ENCODE measurements around the gene IL36B.

The IL36B gene

GRCh38 chr2:113085542-113085941, 32.9 kb upstream of the IL36B start:
- no peak overlapping the region for H3K4me3 ChIP-seq (ENCODE audit: low read depth, low read length)

GRCh38 chr2:113084249-113085000, 31.8 kb upstream of the IL36B start:
- peaks cover 2% of the 10 kb centered on the region for H3K27me3 ChIP-seq (ENCODE audit: control insufficient read depth, insufficient read depth, low read length)
- no peak overlapping the region for H3K4me3 ChIP-seq (ENCODE audit: low read depth, low read length)
- H3K9ac ChIP-seq (ENCODE audit: low read depth, low read length) = no peak overlapping the region
- peaks cover 4% of the 10 kb centered on the region for H3K4me1 ChIP-seq (ENCODE audit: control insufficient read depth, insufficient read depth, low read length)
- H3K9me3 ChIP-seq (ENCODE audit: control insufficient read depth, insufficient read depth, low read length) = no peaks in the 10 kb centered on the region
- H3K36me3 ChIP-seq (ENCODE audit: control insufficient read depth, insufficient read depth, low read length) = no peaks in the 10 kb centered on the region

More at GRCh38 chr2:113085542-113085941, 32.9 kb upstream of the IL36B start:
- Histone ChIP-seq H3K9ac (ENCODE audit: low read depth, low read length) (no peak overlapping the region), H3K9me3 (ENCODE audit: control insufficient read depth, insufficient read depth, low read length) (no peaks in the 10 kb centered on the region), H3K36me3 (ENCODE audit: control insufficient read depth, insufficient read depth, low read length) (no peaks in the 10 kb centered on the region), H3K4me1 (ENCODE audit: control insufficient read depth, insufficient read depth, low read length) (no peaks in the 10 kb centered on the region), H3K27me3 (ENCODE audit: control insufficient read depth, insufficient read depth, low read length) (peaks cover 2% of the 10 kb centered on the region)

- Histone ChIP-seq H3K9ac (ENCODE audit: low read depth, low read length) (no peak overlapping the region), H3K4me3 (ENCODE audit: low read depth, low read length) (no peak overlapping the region), H3K27me3 (ENCODE audit: control insufficient read depth, insufficient read depth, low read length) (peaks cover 2% of the 10 kb centered on the region), H3K9me3 (ENCODE audit: control insufficient read depth, insufficient read depth, low read length) (no peaks in the 10 kb centered on the region), H3K36me3 (ENCODE audit: control insufficient read depth, insufficient read depth, low read length) (no peaks in the 10 kb centered on the region), H3K4me1 (ENCODE audit: control insufficient read depth, insufficient read depth, low read length) (peaks cover 4% of the 10 kb centered on the region)
These were observed 30.6 kb upstream of the IL36B start for GRCh38 chr2:113083296-113083695.

GRCh38 chr2:113081488-113082210, 29.0 kb upstream of the IL36B start:
- Histone ChIP-seq H3K4me1 (ENCODE audit: control insufficient read depth, insufficient read depth, low read length) (peaks cover 4% of the 10 kb centered on the region), H3K9ac (ENCODE audit: low read depth, low read length) (no peak overlapping the region), H3K9me3 (ENCODE audit: control insufficient read depth, insufficient read depth, low read length) (no peaks in the 10 kb centered on the region), H3K4me3 (ENCODE audit: low read depth, low read length) (no peak overlapping the region), H3K27me3 (ENCODE audit: control insufficient read depth, insufficient read depth, low read length) (peaks cover 2% of the 10 kb centered on the region), H3K36me3 (ENCODE audit: control insufficient read depth, insufficient read depth, low read length) (no peaks in the 10 kb centered on the region)

- H3K4me1 ChIP-seq (ENCODE audit: control insufficient read depth, insufficient read depth, low read length) = peaks cover 4% of the 10 kb centered on the region
- peaks cover 2% of the 10 kb centered on the region for H3K27me3 ChIP-seq (ENCODE audit: control insufficient read depth, insufficient read depth, low read length)
- no peak overlapping the region for H3K4me3 ChIP-seq (ENCODE audit: low read depth, low read length)
- H3K9ac ChIP-seq (ENCODE audit: low read depth, low read length) = no peak overlapping the region
- H3K36me3 ChIP-seq (ENCODE audit: control insufficient read depth, insufficient read depth, low read length) = no peaks in the 10 kb centered on the region
- no peaks in the 10 kb centered on the region for H3K9me3 ChIP-seq (ENCODE audit: control insufficient read depth, insufficient read depth, low read length)
These were observed 27.5 kb upstream of the IL36B start for GRCh38 chr2:113080134-113080533.

GRCh38 chr2:113079131-113079530, 26.5 kb upstream of the IL36B start:
- H3K27me3 ChIP-seq (ENCODE audit: control insufficient read depth, insufficient read depth, low read length) = peaks cover 2% of the 10 kb centered on the region
- no peaks in the 10 kb centered on the region for H3K36me3 ChIP-seq (ENCODE audit: control insufficient read depth, insufficient read depth, low read length)
- no peaks in the 10 kb centered on the region for H3K9me3 ChIP-seq (ENCODE audit: control insufficient read depth, insufficient read depth, low read length)
- H3K9ac ChIP-seq (ENCODE audit: low read depth, low read length) = no peak overlapping the region
- H3K4me1 ChIP-seq (ENCODE audit: control insufficient read depth, insufficient read depth, low read length) = peaks cover 4% of the 10 kb centered on the region
- no peak overlapping the region for H3K4me3 ChIP-seq (ENCODE audit: low read depth, low read length)

GRCh38 chr2:113078350-113078839, 25.7 kb upstream of the IL36B start:
- Histone ChIP-seq H3K9me3 (ENCODE audit: control insufficient read depth, insufficient read depth, low read length) (no peaks in the 10 kb centered on the region), H3K27me3 (ENCODE audit: control insufficient read depth, insufficient read depth, low read length) (peaks cover 2% of the 10 kb centered on the region), H3K4me3 (ENCODE audit: low read depth, low read length) (no peak overlapping the region), H3K36me3 (ENCODE audit: control insufficient read depth, insufficient read depth, low read length) (no peaks in the 10 kb centered on the region), H3K4me1 (ENCODE audit: control insufficient read depth, insufficient read depth, low read length) (peaks cover 4% of the 10 kb centered on the region), H3K9ac (ENCODE audit: low read depth, low read length) (no peak overlapping the region)

- Histone ChIP-seq H3K27me3 (ENCODE audit: control insufficient read depth, insufficient read depth, low read length) (peaks cover 2% of the 10 kb centered on the region), H3K9ac (ENCODE audit: low read depth, low read length) (no peak overlapping the region), H3K9me3 (ENCODE audit: control insufficient read depth, insufficient read depth, low read length) (no peaks in the 10 kb centered on the region), H3K4me3 (ENCODE audit: low read depth, low read length) (no peak overlapping the region), H3K36me3 (ENCODE audit: control insufficient read depth, insufficient read depth, low read length) (no peaks in the 10 kb centered on the region), H3K4me1 (ENCODE audit: control insufficient read depth, insufficient read depth, low read length) (peaks cover 4% of the 10 kb centered on the region)
These were observed 25.3 kb upstream of the IL36B start for GRCh38 chr2:113077921-113078320.

- Histone ChIP-seq H3K9ac (ENCODE audit: low read depth, low read length) (no peak overlapping the region), H3K9me3 (ENCODE audit: control insufficient read depth, insufficient read depth, low read length) (no peaks in the 10 kb centered on the region), H3K36me3 (ENCODE audit: control insufficient read depth, insufficient read depth, low read length) (no peaks in the 10 kb centered on the region), H3K4me1 (ENCODE audit: control insufficient read depth, insufficient read depth, low read length) (peaks cover 4% of the 10 kb centered on the region), H3K4me3 (ENCODE audit: low read depth, low read length) (no peak overlapping the region), H3K27me3 (ENCODE audit: control insufficient read depth, insufficient read depth, low read length) (peaks cover 2% of the 10 kb centered on the region)
These were observed 24.4 kb upstream of the IL36B start for GRCh38 chr2:113076954-113077669.

- Histone ChIP-seq H3K4me3 (ENCODE audit: low read depth, low read length) (no peak overlapping the region), H3K9ac (ENCODE audit: low read depth, low read length) (no peak overlapping the region), H3K4me1 (ENCODE audit: control insufficient read depth, insufficient read depth, low read length) (peaks cover 4% of the 10 kb centered on the region), H3K9me3 (ENCODE audit: control insufficient read depth, insufficient read depth, low read length) (no peaks in the 10 kb centered on the region), H3K27me3 (ENCODE audit: control insufficient read depth, insufficient read depth, low read length) (no peaks in the 10 kb centered on the region), H3K36me3 (ENCODE audit: control insufficient read depth, insufficient read depth, low read length) (no peaks in the 10 kb centered on the region)
These were observed 22.9 kb upstream of the IL36B start for GRCh38 chr2:113075600-113075999.

GRCh38 chr2:113075030-113075429, 22.4 kb upstream of the IL36B start:
- H3K36me3 ChIP-seq (ENCODE audit: control insufficient read depth, insufficient read depth, low read length) = no peaks in the 10 kb centered on the region
- H3K4me3 ChIP-seq (ENCODE audit: low read depth, low read length) = no peak overlapping the region
- no peaks in the 10 kb centered on the region for H3K27me3 ChIP-seq (ENCODE audit: control insufficient read depth, insufficient read depth, low read length)
- no peaks in the 10 kb centered on the region for H3K9me3 ChIP-seq (ENCODE audit: control insufficient read depth, insufficient read depth, low read length)
- H3K9ac ChIP-seq (ENCODE audit: low read depth, low read length) = no peak overlapping the region
- H3K4me1 ChIP-seq (ENCODE audit: control insufficient read depth, insufficient read depth, low read length) = peaks cover 4% of the 10 kb centered on the region

Data from iPS-15b (cell line).